Measurements from ENCODE around the gene RTL1.

The RTL1 gene

GRCh38 chr14:100898935-100899883 lies 4.3 kb downstream of the RTL1 start:
- no peak for DNase-seq

- DNase-seq, result no peak
These were observed 5.1 kb downstream of the RTL1 start for GRCh38 chr14:100898465-100898864.

- no peak for DNase-seq
These were observed 7.0 kb downstream of the RTL1 start for GRCh38 chr14:100896369-100897060.

GRCh38 chr14:100895411-100895810 lies 8.1 kb downstream of the RTL1 start:
- DNase-seq, result no peak

- DNase-seq, result no peak
These were observed 9.1 kb downstream of the RTL1 start for GRCh38 chr14:100894416-100894815.

GRCh38 chr14:100893760-100894159 lies 9.8 kb downstream of the RTL1 start:
- DNase-seq, result no peak

- DNase-seq, result no peak
These were observed 10.3 kb downstream of the RTL1 start for GRCh38 chr14:100893228-100893601.

- DNase-seq, result no peak
These were observed 10.9 kb downstream of the RTL1 start for GRCh38 chr14:100892496-100893227.

GRCh38 chr14:100891501-100892445 lies 11.7 kb downstream of the RTL1 start:
- no peak for DNase-seq

- no peak for DNase-seq
These were observed 12.5 kb downstream of the RTL1 start for GRCh38 chr14:100891051-100891450.

- DNase-seq, result no peak
These were observed 13.3 kb downstream of the RTL1 start for GRCh38 chr14:100890061-100890850.

- DNase-seq, result no peak
These were observed 13.9 kb downstream of the RTL1 start for GRCh38 chr14:100889641-100890040.

- DNase-seq, result no peak
These were observed 14.7 kb downstream of the RTL1 start for GRCh38 chr14:100888789-100889315.

GRCh38 chr14:100887728-100888335 lies 15.7 kb downstream of the RTL1 start:
- DNase-seq, result no peak

GRCh38 chr14:100885617-100886016 lies 17.9 kb downstream of the RTL1 start:
- DNase-seq, result no peak

- no peak for DNase-seq
These were observed 18.3 kb downstream of the RTL1 start for GRCh38 chr14:100885196-100885595.

- DNase-seq, result no peak
These were observed 19.1 kb downstream of the RTL1 start for GRCh38 chr14:100884456-100884855.

GRCh38 chr14:100883789-100884101 lies 19.8 kb downstream of the RTL1 start:
- no peak for DNase-seq

GRCh38 chr14:100882991-100883788 lies 20.3 kb downstream of the RTL1 start:
- DNase-seq, result no peak

All from hypothalamus (tissue), 51 donors.